Rectal smooth muscle tissue (tissue), 1 donor: Measurements from ENCODE around the gene HEXD.
"Not testable (repeated sequence)": the region's sequence is repeated elsewhere in the genome, so short reads cannot be mapped to it uniquely, and the experiment has no call there.

Source experiments
- H3K27ac ChIP-seq: one replicate; pipeline ENCODE4 v1.7.0; 2013; ENCODE audit warnings: low read depth, low read length, inconsistent platforms
- H3K27me3 ChIP-seq: one replicate; pipeline ENCODE4 v1.7.0; 2013; ENCODE audit warnings: low read length; ENCODE audit not compliant: control insufficient read depth, insufficient read depth
- H3K36me3 ChIP-seq: one replicate; pipeline ENCODE4 v1.7.0; 2013; ENCODE audit warnings: low read length; ENCODE audit not compliant: control insufficient read depth, insufficient read depth
- H3K4me1 ChIP-seq: one replicate; pipeline ENCODE4 v1.7.0; 2013; ENCODE audit warnings: low read length; ENCODE audit not compliant: control insufficient read depth, insufficient read depth
- H3K4me3 ChIP-seq: one replicate; pipeline ENCODE4 v1.7.0; 2013; ENCODE audit warnings: low read length
- H3K9ac ChIP-seq: one replicate; pipeline ENCODE4 v1.7.0; 2013; ENCODE audit warnings: low read length

Gene HEXD

DNA sequence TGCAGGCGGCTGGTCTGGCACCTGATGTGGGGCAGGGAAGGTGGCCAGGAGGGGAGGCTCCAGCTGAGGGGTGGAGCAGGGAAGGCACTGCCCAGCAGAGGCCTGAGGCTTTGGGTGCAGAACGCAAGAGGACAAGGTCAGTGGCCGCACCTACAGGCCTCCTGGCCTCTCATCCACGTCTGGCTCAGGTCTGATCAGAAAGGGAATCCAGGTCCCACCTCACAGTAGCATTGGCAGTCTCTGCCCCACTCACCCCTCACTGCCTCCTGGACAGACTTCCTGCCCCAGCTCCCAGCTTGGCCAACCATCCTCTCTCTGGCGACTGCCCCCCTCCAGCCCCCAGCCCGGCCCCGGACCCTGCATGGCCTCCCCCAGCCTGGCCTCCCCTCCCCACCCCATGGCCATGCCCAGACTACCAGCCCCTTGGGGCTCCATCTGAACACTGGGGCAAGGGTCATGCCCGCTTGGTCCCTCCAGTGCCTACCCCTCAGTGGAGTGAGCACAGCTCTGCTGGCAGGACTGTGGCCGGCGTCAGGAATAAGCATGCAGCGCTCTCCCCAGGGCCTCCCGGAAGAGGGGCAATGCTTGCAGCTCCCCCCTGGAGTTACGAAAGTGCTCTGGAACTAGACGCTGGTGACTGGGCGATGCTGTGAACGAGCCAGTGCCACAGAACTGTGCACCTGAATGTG, 42.0 kb upstream of the HEXD start:
- H3K9ac ChIP-seq = no peak overlapping the region
- H3K36me3 ChIP-seq = no peaks in the 10 kb centered on the region
- H3K27ac ChIP-seq = no peak overlapping the region
- peaks cover 16% of the 10 kb centered on the region for H3K27me3 ChIP-seq
- H3K4me1 ChIP-seq = no peaks in the 10 kb centered on the region
- no peak overlapping the region for H3K4me3 ChIP-seq

DNA sequence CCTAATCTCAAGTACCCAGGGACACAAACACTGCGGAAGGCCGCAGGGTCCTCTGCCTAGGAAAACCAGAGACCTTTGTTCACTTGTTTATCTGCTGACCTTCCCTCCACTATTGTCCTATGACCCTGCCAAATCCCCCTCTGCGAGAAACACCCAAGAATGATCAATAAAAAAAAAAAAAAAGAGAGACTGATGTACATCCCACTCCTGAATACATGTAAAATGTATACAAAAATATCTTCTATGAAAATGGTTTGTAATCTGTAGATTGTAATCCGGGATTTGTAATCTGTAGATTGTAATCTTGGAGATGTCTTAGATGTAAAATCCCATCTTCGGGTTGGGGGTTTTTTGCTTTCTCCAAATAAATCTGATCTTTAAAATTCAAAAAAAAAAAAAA, 40.9 kb upstream of the HEXD start:
- H3K36me3 ChIP-seq, H3K4me1 ChIP-seq, H3K4me3 ChIP-seq, H3K9ac ChIP-seq, H3K27ac ChIP-seq: not testable (repeated sequence)
- H3K27me3 ChIP-seq = peaks cover 15% of the 10 kb centered on the region

DNA sequence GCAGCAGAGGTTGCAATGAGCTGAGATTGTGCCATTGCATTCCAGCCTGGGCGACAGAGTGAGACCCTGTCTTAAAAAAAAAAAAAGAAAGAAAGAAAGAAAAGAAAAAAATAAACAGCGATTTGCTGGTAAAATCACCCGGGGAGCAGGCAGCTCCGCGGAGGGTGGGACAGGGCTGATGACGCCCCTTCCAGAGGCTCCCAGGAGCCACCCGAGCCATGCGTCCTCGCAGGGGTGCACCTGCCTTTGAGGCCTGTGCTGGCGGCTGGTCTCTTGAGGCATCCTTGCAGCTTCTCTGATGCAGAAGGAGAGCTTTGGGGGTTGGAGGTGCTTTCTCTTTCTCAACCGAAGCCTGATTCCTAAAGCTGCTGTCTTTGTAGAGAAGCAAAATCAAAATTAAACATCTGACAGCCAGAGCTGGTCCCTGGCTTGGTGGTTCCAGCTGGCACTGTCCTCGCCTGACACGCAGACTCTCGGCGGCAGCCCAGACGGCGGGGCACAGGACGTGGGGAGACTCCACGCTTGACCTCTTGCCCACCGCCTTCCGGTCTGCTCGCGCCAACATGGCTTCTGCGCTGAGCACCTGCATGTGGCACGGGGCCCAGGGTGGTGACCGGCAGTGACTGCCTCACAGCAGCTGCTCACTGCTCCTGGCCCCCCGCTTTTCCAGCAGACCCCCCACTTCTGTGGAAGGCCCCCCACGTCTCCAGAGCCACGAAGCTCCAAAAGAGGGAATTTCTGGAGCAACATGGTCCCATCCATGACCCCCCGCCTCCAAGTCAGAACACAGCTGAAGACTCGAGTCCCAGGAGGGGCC, 40.0 kb upstream of the HEXD start:
- Histone ChIP-seq H3K36me3 (no peaks in the 10 kb centered on the region), H3K27me3 (peaks cover 15% of the 10 kb centered on the region), H3K27ac (no peak overlapping the region), H3K4me1 (no peaks in the 10 kb centered on the region), H3K4me3 (no peak overlapping the region), H3K9ac (no peak overlapping the region)

- Histone ChIP-seq H3K4me1 (no peaks in the 10 kb centered on the region), H3K27ac (no peak overlapping the region), H3K27me3 (peaks cover 16% of the 10 kb centered on the region), H3K36me3 (no peaks in the 10 kb centered on the region), H3K4me3 (no peak overlapping the region), H3K9ac (no peak overlapping the region)
These were observed 39.5 kb upstream of the HEXD start for GRCh38 chr17:82378741-82379021.

- Histone ChIP-seq H3K9ac (no peak overlapping the region), H3K27me3 (peaks cover 28% of the 10 kb centered on the region), H3K4me3 (no peak overlapping the region), H3K36me3 (no peaks in the 10 kb centered on the region), H3K4me1 (no peaks in the 10 kb centered on the region), H3K27ac (no peak overlapping the region)
These were observed 37.1 kb upstream of the HEXD start for GRCh38 chr17:82380860-82381702.

- not testable (repeated sequence) for H3K9ac ChIP-seq, H3K4me1 ChIP-seq, H3K27ac ChIP-seq, H3K4me3 ChIP-seq, H3K36me3 ChIP-seq
- peaks cover 29% of the 10 kb centered on the region for H3K27me3 ChIP-seq
These were observed 36.5 kb upstream of the HEXD start for GRCh38 chr17:82381703-82382009.

- not testable (repeated sequence) for H3K36me3 ChIP-seq, H3K4me3 ChIP-seq, H3K9ac ChIP-seq, H3K4me1 ChIP-seq, H3K27ac ChIP-seq
- peaks cover 37% of the 10 kb centered on the region for H3K27me3 ChIP-seq
These were observed 35.8 kb upstream of the HEXD start for GRCh38 chr17:82382220-82382932.

- no peaks in the 10 kb centered on the region for H3K36me3 ChIP-seq
- H3K4me1 ChIP-seq = no peaks in the 10 kb centered on the region
- no peak overlapping the region for H3K4me3 ChIP-seq
- no peak overlapping the region for H3K9ac ChIP-seq
- H3K27ac ChIP-seq = no peak overlapping the region
- peaks cover 38% of the 10 kb centered on the region for H3K27me3 ChIP-seq
These were observed 35.3 kb upstream of the HEXD start for GRCh38 chr17:82382933-82383255.

DNA sequence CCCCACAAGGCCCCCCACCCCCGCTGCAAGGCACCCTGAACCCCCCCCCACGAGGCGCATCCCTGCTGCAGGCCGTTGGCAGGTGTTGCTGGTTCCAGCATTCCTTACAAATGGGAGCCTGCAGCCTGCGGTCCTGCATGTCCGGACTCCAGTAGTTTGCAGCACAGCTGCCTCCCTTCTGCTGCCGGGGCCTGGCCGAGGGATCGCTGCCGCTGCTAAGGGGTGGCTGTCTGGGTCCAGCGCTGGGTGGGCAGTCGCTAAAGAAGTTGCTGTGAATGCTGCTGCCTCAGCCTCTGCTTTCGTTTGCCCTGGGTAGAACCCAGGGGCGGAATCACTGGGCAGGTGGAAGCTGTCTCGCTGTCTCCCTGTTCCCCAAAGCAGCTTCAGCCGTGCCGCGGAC, 34.7 kb upstream of the HEXD start:
- H3K36me3 ChIP-seq = no peaks in the 10 kb centered on the region
- no peak overlapping the region for H3K9ac ChIP-seq
- no peaks in the 10 kb centered on the region for H3K4me1 ChIP-seq
- H3K27me3 ChIP-seq = peaks cover 38% of the 10 kb centered on the region
- H3K4me3 ChIP-seq = no peak overlapping the region
- H3K27ac ChIP-seq = no peak overlapping the region

- no peak overlapping the region for H3K9ac ChIP-seq
These were observed 34.0 kb upstream of the HEXD start for GRCh38 chr17:82384051-82384729.

DNA sequence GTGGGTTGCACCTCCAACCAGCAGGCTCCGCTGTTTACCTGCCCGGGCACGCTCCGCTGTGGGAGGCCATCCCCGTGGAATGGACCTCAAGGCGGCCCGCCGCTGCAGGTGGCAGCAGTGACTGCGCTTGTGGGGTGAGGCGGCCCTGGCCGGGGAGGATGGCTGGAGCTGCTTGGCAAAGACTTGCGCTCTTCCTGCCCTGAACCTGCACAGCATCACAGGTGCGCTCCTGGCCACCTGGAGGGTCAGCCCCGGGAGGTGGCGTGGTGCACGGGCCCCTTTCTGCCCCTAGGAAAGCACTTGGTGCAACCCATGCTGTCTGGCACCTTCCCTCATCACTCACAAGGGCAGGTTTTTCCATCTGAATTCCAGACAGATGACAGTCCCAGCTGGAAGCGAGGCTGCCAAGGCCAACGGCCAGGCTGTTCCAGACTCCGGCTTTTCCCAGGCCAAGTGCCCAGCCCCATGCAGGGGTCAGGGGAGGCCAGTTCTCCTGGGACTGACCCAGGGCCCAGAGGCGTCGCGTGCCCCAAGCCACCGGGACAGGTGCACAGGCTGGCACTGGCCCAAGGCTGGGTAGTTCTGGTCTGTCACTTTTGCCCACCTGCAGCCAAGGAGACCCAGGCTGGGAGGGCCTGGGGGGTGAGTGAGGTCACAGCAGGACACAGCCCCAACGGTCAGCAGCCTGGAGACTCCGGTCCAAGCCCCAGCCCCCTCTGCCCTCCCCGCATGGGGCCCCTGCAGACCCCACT, 33.2 kb upstream of the HEXD start:
- Histone ChIP-seq H3K4me1 (no peaks in the 10 kb centered on the region), H3K9ac (no peak overlapping the region), H3K27ac (no peak overlapping the region), H3K36me3 (no peaks in the 10 kb centered on the region), H3K4me3 (no peak overlapping the region), H3K27me3 (peaks cover 32% of the 10 kb centered on the region)

More at GRCh38 chr17:82384051-82384729, 34.0 kb upstream of the HEXD start:
- Histone ChIP-seq H3K4me3 (no peak overlapping the region), H3K27ac (no peak overlapping the region), H3K36me3 (no peaks in the 10 kb centered on the region), H3K27me3 (peaks cover 32% of the 10 kb centered on the region), H3K4me1 (no peaks in the 10 kb centered on the region)
